GM19395 (cell line): ENCODE measurements around the gene NLRP6.

ENCODE experiments used
- ATAC-seq: cut with Tn5 transposase; IDR thresholded peaks from one replicate; pipeline ENCODE4 v1.9.1; 2021; ENCODE audit warnings: mild to moderate bottlenecking, moderate library complexity; ENCODE audit not compliant: unreplicated experiment

NLRP6 gene

DNA sequence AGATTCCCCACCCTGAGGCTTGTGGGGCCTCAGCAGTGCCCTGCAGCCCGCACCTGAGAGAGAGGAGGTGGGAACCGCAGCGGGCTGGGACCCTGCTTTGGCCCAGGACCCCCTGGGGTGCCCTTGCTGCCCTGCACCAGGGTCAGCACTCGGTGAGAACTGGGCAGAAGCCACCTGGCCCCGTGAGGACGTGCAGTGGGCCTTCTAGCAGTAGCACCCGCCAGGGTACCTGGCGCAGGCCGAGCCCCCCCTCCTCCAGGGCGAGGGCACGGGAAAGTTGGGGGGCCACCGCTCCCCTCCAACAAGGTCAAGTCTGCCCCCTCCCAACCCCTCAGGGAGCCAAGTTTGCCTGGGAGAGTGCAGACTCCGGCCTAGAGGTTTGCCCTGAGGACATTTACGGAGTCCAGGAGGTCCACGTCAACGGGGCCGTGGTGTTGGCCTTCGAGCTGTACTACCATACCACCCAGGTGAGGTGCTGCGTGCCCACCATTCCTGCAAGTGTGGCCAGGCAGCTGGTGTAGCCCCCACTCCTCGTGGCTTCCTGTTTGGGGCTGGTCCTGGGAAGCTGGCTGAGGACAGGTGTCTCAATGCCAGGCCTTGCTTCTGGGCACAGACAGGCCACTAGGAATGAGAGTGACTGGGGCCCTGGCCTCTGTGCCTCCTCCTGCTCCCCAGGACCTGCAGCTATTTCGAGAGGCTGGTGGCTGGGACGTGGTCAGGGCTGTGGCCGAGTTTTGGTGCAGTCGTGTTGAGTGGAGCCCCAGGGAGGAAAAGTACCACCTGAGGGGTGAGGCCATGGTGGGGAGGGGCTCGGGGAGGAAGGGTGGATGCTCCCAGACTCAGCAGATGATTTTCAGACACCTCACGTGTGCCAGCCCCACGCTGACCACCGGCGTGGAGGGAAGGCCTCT, 14.3 kb downstream of the NLRP6 start:
- no peak for ATAC-seq

DNA sequence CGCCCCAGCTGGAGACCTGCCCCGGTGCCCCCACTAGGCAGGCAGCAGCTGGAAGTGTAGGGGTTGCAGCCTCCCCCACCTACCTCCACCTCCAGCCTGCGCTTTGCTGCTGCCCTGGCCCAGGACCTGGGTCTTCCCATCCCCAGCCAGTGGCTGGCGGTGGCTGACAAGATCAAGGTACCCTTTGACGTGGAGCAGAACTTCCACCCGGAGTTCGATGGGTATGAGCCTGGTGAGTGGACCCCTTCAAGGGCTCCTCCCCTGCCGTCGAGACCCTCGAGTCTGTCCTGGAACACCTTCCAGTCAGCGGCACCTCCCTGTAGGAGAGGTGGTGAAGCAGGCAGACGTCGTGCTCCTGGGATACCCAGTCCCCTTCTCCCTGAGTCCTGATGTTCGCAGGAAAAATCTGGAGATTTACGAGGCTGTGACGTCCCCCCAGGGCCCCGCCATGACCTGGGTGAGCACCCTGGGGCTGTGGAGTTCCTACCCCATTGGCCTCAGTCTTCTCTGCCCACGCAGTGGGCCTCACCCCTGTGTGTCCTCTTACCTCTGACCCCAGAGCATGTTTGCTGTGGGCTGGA, 15.2 kb downstream of the NLRP6 start:
- ATAC-seq = no peak

DNA sequence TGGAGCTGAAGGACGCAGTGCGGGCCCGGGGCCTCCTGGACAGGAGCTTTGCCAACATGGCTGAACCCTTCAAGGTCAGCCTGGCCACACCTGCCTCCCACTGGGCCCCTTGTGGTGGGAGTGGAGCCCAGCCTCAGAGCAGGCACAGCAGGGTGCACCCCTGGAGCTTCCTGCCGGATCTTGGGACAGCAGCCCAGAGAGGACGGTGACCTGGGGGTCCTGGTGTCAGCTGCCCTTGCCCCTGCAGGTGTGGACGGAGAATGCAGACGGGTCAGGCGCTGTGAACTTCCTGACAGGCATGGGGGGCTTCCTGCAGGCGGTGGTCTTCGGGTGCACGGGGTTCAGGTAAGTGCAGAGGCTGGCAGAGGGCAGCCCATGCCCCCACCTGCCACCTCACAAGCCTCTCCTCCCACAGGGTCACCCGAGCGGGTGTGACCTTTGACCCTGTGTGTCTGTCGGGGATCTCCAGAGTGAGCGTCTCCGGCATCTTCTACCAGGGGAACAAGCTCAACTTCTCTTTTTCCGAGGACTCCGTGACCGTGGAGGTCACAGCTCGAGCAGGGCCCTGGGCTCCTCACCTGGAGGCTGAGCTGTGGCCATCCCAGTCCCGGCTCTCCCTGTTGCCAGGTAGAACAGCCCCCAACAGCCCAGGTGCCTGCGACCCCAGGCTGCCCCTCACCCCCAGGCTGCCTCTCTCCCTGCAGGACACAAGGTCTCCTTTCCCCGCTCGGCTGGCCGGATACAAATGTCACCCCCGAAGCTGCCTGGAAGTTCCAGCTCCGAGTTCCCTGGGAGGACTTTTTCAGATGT, 15.8 kb downstream of the NLRP6 start:
- ATAC-seq = no peak

DNA sequence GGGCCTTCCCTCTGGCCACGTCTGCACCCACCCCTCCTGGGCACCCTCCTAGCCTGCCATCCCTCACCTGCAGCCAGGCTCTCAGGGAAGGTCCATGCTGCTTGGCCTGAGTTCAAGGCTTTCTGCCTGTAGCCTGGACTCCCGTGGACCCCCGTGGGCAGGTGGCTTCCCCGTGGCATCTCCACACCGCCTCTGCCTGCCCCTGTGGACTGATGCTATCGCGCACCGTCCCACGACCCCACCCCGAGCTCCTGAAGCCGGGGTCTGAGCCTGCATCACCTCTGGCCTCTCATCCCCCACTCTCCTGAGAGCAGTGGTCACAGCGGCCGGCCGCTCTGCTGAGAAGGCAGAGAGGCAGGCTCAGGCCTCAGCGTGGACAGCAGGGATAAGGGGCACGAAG, 16.6 kb downstream of the NLRP6 start:
- ATAC-seq = no peak

DNA sequence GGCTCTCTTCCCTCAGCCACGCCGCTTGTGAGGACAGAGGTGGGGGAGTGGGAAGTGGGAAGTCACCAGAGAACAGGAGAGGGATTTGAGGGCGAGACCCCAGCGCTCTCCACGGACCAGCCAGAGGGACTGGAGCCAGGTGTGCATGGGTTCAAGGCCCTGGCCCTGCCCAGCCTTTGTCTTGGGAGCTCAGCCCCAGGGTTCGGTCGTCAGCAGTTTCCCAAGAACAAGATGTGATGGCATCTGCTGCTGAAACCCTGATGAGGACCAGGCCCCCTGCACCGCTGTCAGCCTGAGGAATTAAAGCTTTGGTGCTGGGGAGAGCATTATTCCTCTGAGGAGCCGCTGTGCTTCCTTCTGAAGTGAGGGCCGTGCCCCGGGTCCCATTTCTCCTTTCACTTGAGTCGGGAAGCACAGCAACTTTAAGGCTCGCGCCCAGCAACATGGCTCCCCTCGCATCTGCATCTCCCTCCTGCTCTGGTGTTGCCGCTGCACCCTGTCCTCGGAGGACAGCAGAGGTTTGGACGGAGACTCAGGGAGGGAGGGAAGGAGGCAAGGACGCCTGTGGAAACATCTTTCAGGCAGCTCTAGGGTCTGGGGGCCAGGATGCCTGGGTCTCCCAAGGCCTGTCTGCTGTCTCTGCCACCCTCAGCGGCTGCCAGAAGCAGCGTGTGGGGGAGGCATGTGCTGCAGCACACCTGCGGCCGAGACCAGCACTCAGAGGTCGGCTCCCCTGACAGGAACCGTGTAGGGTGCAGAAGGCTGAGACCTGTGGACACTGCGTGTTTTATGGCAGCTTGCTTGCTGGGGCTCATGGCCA, 17.4 kb downstream of the NLRP6 start:
- no peak for ATAC-seq

DNA sequence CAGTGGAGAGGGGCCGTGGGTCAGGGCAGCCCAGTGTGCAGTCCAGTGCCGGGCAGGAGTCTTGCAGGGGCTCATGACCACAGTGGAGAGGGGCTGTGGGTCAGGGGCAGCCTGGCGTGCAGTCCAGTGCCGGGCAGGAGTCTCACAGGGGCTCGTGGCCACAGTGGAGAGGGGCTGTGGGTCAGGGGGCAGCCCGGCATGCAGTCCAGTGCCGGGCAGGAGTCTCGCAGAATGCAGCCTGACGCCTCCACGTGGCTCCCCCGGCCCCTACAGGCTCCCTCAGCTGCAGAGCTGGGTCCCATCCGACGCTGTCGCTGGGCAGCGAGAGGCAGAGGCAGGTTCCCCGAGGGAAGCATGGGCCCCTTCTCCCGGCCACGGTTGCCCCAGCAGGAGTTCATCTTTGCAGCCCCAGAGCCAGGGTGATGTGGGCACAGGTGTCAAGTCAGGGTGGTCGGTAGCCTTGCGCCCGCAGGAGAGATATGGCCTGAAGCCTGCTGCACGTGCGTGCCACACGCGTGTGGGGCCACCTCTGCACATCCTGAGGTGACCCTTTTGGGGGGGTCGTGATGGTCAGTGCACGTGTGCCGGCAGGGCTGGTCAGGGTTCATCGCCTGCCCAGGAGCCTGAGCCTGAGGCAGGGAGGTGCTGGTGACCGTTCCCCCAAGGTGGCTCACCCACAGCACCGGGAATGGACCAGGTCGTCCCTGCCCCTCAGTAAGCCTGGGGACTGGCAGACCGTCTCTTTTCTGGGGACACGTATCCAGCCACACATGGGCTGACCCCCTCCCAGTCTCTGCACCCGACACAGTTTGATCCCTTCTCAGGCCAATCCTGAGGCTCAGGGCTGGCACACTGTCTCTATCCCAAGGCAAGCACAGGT, 18.2 kb downstream of the NLRP6 start:
- ATAC-seq = no peak

DNA sequence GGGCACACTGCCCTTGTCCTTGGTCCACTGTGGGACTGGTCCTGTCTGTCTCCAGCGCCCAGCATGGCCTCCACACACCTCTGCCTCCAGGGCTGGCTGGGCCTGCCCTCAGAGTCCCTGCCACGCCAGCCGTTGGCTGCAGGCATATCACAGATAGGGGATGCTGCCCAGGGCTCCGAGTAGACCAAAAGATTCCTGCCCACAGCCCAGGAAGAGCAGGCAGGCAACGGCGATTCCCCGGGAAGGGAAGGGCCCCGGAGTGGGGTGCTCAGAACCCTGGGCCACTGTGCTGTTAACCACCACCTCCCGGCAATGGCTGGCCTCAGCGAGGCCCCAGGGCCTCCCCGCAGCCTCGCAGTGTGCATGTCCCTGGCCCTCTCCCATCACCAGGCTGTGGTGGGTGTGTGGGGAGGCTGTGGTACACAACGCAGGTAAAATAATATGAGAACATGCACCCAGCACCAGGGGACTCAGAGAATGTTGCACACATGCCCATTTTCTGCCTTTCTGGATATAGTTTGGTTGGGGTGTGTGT, 18.9 kb downstream of the NLRP6 start:
- no peak for ATAC-seq

DNA sequence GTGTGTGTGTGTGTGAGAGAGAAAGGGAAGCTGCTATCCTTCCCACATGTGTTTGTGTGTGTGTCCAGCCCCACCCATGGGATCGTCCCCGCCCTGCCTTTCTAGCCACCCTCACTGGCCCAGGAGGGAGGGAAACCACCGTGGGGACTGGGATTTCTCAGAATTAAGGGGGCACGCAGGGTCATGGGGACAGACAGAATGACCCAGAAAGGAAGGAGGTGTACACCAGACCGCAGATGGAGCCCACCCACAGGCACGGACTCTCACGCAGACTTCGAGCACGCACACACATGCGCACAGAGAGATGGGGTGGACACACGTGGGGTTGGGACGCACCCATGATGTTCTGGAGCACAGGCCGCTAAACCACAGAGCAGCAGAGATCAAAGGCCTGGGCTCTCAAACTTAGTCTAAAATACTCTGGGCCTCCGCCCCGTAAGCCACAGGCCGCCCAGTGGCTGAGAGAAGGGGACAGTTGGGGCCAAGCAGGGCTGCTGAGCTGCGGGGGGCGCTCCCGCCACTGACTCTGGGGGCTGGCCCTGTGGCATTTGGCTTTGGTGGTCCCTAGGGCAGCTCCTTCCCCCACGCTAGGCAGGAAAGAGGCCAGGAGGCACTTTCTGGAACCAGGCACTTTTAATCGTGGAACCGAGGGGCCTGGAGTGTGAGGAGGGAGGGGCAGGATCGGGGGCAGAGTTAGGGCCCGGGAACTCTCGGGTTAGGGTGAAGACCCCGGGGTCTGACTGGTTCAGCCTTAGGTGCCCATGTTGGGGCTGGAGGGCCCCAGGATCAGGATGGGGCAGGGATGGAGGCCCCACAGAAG, 19.6 kb downstream of the NLRP6 start:
- ATAC-seq = no peak

DNA sequence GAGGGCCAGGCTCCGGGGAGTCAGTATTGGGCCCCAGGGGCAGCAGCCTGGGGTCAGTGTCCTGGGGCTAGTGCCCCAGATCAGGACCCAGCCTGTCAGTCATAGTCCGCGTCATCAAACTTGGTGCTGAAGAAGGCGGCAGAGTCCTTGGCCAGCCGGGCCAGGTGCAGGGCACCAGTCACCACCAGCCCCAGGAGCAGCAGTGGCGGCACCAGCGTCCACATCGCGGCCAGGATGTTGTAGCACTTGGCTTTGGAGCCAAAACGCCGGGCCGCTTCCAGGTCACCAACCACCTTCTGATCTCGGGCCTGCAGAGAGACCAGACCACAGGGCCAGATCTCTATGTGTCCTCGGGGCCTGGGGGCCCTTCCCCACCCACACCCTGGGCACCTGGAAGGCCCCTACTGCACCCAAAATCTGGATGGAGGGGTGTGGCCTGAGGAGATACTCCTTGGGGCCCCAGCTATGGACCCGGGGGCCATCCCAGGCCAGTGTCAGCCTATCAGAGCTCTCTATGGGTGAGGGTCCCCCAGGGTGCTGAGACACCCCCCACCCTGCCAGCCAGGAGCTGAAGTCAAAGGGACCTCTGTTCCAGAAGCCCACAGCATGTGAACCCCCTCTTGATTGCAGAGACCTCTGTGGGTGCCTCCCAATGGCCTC, 20.3 kb downstream of the NLRP6 start:
- no peak for ATAC-seq

DNA sequence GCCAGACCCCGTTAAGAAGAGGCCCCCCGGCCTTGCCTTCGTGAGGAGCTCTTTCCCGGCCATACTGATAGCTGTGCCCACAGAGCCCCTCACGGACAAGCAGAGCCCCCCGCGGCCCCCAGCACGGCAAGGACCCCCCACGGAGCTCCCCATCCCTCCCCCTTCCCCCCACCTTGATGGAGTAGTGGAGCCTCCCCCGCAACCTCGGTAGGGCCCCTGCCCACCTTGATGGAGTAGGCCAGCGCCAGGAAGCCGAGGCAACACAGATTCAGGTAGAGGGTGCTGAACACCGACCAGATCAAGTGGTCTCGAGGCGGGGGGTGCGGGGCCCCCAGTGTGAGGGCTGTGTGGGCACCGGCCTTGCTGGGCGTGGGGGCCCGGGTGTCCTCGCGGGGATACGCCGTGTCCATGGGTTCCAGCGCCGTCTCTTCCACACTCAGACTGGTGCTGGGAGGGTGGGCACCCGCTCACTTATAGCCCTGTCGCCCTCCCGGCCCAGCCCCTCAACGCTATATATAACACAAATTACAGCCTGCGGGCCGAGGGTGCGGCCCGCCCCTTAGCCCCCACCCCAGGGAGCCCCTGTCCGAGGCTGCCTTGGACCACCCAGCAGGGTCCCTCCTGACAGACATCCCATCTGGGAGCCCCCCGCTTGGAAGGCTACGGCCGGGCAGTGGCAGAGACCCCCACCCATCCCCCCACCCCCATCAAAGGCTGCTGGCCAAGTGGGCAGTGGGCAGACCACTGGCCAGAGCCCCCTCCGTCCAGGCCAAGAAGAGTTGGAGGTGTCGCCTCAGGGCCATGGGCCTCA, 21.1 kb downstream of the NLRP6 start, which contains the start of gene IFITM5:
Gene IFITM5, minus strand, starts transcription at position 446 of the 811 bp plus-strand sequence. Its CDS starts 36 bp downstream, at position 410.
- ATAC-seq = no peak

DNA sequence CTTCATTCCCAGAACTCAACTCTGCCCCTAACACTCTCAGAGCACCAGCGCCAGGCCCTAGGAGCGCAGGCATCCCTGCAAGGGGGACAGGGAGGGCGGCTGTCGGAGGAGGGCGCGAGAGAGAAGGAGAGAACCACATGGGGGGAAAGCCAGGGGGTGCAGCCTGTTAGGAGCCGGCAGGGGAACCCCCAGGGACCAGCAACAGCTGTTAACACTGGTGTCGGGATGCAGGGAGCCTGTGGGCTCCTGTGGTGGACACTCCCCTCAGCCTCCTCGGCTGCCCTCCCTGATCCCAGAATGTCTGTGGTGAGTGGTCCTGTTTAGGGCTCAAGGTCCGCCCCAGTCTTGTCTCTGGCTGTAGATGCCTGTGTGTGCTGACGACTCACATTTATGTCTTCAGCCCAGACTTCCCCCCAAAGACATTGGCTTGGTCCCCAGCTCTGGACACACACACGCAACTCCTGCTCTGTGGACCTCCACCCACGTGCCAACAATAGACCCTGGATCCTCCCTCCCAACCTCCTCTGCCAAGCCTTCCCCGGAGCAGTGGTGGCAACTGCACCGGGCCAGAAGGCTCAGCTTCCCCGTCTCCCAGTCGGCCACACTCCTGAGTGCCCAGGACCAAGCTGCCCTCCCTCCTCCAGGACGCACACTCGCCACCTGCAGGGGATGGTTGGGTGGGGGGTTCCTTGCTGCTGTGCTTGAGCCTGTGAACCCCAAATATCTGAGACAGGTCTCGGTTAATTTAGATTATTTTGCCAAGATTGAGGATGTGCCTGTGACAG, 21.9 kb downstream of the NLRP6 start:
- ATAC-seq = no peak

DNA sequence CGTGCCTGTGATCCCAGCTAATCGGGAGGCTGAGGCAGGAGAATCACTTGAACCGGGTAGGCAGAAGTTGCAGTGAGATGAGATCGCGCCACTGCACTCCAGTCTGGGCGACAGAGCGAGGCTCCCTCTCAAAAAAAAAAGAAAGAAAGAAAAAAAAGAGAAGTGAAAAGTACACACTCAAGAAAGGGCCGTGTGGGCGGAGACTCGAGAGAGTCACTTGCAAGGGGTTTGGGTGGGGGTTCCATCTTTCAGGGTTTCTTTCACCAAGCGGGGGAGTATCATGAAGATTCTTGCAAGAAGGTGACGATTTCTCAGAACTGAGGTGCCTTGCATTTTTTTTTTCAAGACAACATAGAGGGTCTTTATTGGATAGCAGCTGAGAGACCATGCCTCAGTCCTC, 25.2 kb downstream of the NLRP6 start:
- ATAC-seq = no peak

DNA sequence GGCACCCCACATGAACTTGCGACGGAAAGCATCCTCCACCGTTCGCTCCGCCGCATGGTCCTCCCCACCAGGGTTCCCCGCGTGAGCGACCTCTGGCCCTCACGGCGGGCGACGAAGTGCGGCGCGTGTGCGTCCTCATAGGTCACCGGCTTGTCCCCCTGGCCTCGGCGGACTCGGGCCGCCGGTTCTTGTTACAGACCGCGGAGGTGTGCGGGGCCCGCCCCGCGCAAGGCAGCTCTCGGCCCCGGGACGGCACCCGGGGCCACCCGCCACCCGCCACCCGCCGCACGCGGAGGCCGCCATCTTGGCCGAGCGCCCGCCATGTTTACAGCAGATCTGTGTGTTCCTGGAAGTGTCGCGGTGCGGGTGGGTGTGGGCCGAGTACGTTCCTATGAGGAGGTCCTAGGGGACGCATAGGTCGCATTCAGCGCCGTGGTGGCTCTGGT, 25.9 kb downstream of the NLRP6 start:
- ATAC-seq = no peak

DNA sequence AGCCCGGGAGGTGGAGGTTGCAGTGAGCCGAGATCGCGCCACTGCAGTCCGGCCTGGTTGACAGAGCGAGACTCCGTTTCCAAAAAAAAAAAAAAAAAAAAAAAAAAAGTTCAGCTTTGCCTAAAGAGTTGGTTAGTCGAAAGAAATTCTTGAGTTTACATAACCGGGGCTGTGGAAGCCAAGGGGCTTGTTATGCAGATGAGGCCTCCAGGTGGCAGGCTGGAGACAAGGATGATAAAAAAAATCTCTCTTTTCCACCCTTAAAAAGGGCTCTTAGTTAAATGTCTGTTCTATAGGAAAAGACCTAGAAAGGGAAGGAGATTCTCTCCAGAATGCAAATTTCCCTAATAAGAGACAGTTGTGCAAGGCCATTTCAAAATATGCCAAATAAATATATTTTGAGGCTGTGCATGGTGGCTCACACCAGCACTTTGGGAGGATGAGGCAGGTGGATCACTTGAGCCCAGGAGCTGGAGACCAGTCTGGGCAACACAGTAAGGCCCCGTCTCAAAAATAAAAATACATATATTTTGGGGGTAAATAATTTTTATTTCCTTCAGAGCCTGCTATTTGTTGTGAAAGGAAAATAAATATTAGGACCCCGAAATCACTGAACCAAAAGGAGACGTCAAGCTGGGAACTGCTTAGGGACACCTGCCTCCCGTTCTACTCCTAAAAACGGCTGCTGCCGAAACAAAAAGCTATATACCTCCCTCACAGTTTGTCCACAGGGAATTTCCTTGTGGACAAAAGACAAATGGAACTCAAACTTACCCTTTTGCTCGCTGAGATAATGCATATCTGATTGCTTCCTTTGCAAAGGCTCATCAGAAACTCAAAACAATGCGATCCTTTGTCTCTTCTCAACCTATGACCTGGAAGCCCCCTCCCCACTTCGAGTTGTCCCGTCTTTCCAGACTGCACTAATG, 27.0 kb downstream of the NLRP6 start:
- no peak for ATAC-seq

DNA sequence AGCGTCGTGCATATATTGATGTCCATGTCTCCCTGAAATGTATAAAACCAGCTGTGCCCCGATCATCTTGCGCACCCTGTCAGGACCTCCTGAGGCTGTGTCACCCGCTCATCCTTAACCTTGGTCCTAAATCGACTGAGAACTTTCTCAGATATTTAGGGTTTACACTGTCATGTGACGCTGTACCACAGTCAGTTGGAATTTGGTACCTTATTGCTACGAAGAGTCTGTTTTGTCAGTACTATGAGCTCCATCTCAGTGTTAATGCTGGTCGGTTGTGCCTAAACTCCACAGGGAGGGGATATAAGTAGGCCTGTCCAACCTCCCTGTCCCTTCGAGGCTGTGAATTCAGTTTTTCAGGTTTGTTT, 27.6 kb downstream of the NLRP6 start:
- no peak for ATAC-seq
